ENCODE results near the gene ATRX. TPM values are rescaled to one million over a fixed set of nuclear protein-coding genes. Genes with fewer than 3 reads are reported as not detected.

The ATRX gene
- polyA plus RNA-seq, 1 donor from 2014 or later: 64.0 TPM

- Histone ChIP-seq H3K9ac (ENCODE audit: low read length) (no peak overlapping the region), H3K79me2 (replicated peaks; ENCODE audit: insufficient read depth, low read length) (no peaks in the 10 kb centered on the region), H3F3A (ENCODE audit: insufficient read depth, low read length, poor library complexity, severe bottlenecking) (no peaks in the 10 kb centered on the region), H4K20me1 (ENCODE audit: insufficient read depth) (no peaks in the 10 kb centered on the region), H3K9me2 (ENCODE audit: insufficient read depth, low read length) (no peaks in the 10 kb centered on the region), H3K4me2 (ENCODE audit: low read length) (no peak overlapping the region), H3K27me3 (ENCODE audit: insufficient read depth, low read depth, low read length) (no peaks in the 10 kb centered on the region), H3K36me3 (ENCODE audit: insufficient read depth, low read length) (no peaks in the 10 kb centered on the region), H2AFZ (ENCODE audit: low read depth, low read length) (no peak overlapping the region), H3K27ac (ENCODE audit: low read length) (no peak overlapping the region), H3K4me3 (ENCODE audit: low read length) (no peak overlapping the region), H3K9me3 (ENCODE audit: low read length) (no peaks in the 10 kb centered on the region)
- no peak for TF ChIP-seq REST (IDR thresholded peaks at IDR 0.05; ENCODE audit: borderline replicate concordance)
- TF ChIP-seq MXI1 (conservative IDR thresholded peaks at IDR 0.05; ENCODE audit: poor library complexity, severe bottlenecking): no peak
- TF ChIP-seq POLR2AphosphoS5 (IDR thresholded peaks at IDR 0.05): no peak
- no peak for TF ChIP-seq CTCF (IDR thresholded peaks at IDR 0.05; ENCODE audit: poor library complexity, severe bottlenecking)
- no peak for TF ChIP-seq RAD21 (conservative IDR thresholded peaks at IDR 0.05)
- TF ChIP-seq EP300 (conservative IDR thresholded peaks at IDR 0.05; ENCODE audit: poor library complexity, severe bottlenecking): no peak
- no peak for TF ChIP-seq SMC3 (conservative IDR thresholded peaks at IDR 0.05; ENCODE audit: poor library complexity)
- no peak for TF ChIP-seq TAF1 (IDR thresholded peaks at IDR 0.05; ENCODE audit: low read depth)
- no peak for TF ChIP-seq EZH2 (IDR thresholded peaks at IDR 0.05; ENCODE audit: borderline replicate concordance, insufficient read depth, low read length, poor library complexity, severe bottlenecking)
Observed at GRCh38 chrX:77668391-77669237, 117.4 kb downstream of the ATRX start.

GRCh38 chrX:77658886-77659285 is 127.1 kb downstream of the ATRX start:
- no peaks in the 10 kb centered on the region for H3K9me2 ChIP-seq (ENCODE audit: insufficient read depth, low read length)
- no peak overlapping the region for H2AFZ ChIP-seq (ENCODE audit: low read depth, low read length)
- H3K79me2 ChIP-seq (replicated peaks; ENCODE audit: insufficient read depth, low read length): no peaks in the 10 kb centered on the region
- H3K9me3 ChIP-seq (ENCODE audit: low read length): no peaks in the 10 kb centered on the region
- no peak overlapping the region for H3K9ac ChIP-seq (ENCODE audit: low read length)
- H3K27ac ChIP-seq (ENCODE audit: low read length): no peak overlapping the region
- TF ChIP-seq RAD21 (conservative IDR thresholded peaks at IDR 0.05) (no peak), TAF1 (IDR thresholded peaks at IDR 0.05; ENCODE audit: low read depth) (no peak), EP300 (conservative IDR thresholded peaks at IDR 0.05; ENCODE audit: poor library complexity, severe bottlenecking) (no peak), REST (IDR thresholded peaks at IDR 0.05; ENCODE audit: borderline replicate concordance) (no peak), EZH2 (IDR thresholded peaks at IDR 0.05; ENCODE audit: borderline replicate concordance, insufficient read depth, low read length, poor library complexity, severe bottlenecking) (no peak), MXI1 (conservative IDR thresholded peaks at IDR 0.05; ENCODE audit: poor library complexity, severe bottlenecking) (no peak), POLR2AphosphoS5 (IDR thresholded peaks at IDR 0.05) (no peak), SMC3 (conservative IDR thresholded peaks at IDR 0.05; ENCODE audit: poor library complexity) (no peak), CTCF (IDR thresholded peaks at IDR 0.05; ENCODE audit: poor library complexity, severe bottlenecking) (no peak)
- no peaks in the 10 kb centered on the region for H4K20me1 ChIP-seq (ENCODE audit: insufficient read depth)
- H3K4me2 ChIP-seq (ENCODE audit: low read length): no peak overlapping the region
- no peaks in the 10 kb centered on the region for H3K27me3 ChIP-seq (ENCODE audit: insufficient read depth, low read depth, low read length)
- H3F3A ChIP-seq (ENCODE audit: insufficient read depth, low read length, poor library complexity, severe bottlenecking): no peaks in the 10 kb centered on the region
- no peak overlapping the region for H3K4me3 ChIP-seq (ENCODE audit: low read length)
- H3K36me3 ChIP-seq (ENCODE audit: insufficient read depth, low read length): no peaks in the 10 kb centered on the region
